Measurements from ENCODE around the gene DOK5. TPM values are rescaled to one million over a fixed set of nuclear protein-coding genes. Genes with fewer than 3 reads are reported as not detected.

DOK5 gene
- total and polyA plus RNA-seq, 9 donors: 0.24 to 38.3 (median 2.4) TPM; not detected in 1

GRCh38 chr20:54481442-54481841 is 6.0 kb downstream of the DOK5 start:
- H3K9me3 ChIP-seq: no peaks in the 10 kb centered on the region
- no peak for DNase-seq
- H3K36me3 ChIP-seq: no peaks in the 10 kb centered on the region
- 92 to 94% (median 94%) methylated on average over 4 of the region's 4 CpGs for WGBS, 3 donors
- intact Hi-C loops (cut with DNase I): no loop called here
- no peak overlapping the region for H3K27ac ChIP-seq
- no peaks in the 10 kb centered on the region for H3K27me3 ChIP-seq
- H3K4me3 ChIP-seq: no peak overlapping the region
- no peak for TF ChIP-seq EP300 (IDR thresholded peaks at IDR 0.05)
- H3K4me1 ChIP-seq (ENCODE audit: insufficient read depth): no peaks in the 10 kb centered on the region

- H3K9me3 ChIP-seq: no peaks in the 10 kb centered on the region
- DNase-seq: no peak
- TF ChIP-seq CTCF (IDR thresholded peaks at IDR 0.05): no peak
- no peak for TF ChIP-seq POLR2A (IDR thresholded peaks at IDR 0.05)
- no peak for TF ChIP-seq EP300 (IDR thresholded peaks at IDR 0.05)
- no peak overlapping the region for H3K27ac ChIP-seq
- 75 to 84% (median 80%) methylated on average over 8 of the region's 8 CpGs for whole genome bisulfite sequencing, 3 donors
- H3K4me3 ChIP-seq: no peak overlapping the region
- H3K4me1 ChIP-seq (ENCODE audit: insufficient read depth): no peaks in the 10 kb centered on the region
- H3K36me3 ChIP-seq: no peaks in the 10 kb centered on the region
- no peaks in the 10 kb centered on the region for H3K27me3 ChIP-seq
- intact Hi-C loops (cut with DNase I): no loop called here
Measured at GRCh38 chr20:54485631-54486030, 10.2 kb downstream of the DOK5 start.

- 90 to 92% (median 91%) methylated on average over 4 of the region's 4 CpGs for WGBS, 3 donors
- Histone ChIP-seq H3K36me3 (no peaks in the 10 kb centered on the region), H3K4me3 (no peak overlapping the region), H3K27me3 (no peaks in the 10 kb centered on the region), H3K4me1 (ENCODE audit: insufficient read depth) (no peaks in the 10 kb centered on the region), H3K9me3 (no peaks in the 10 kb centered on the region), H3K27ac (no peak overlapping the region)
- intact Hi-C loops (cut with DNase I): no loop called here
- no peak for TF ChIP-seq EP300 (IDR thresholded peaks at IDR 0.05)
- no peak for TF ChIP-seq POLR2A (IDR thresholded peaks at IDR 0.05)
- no peak for TF ChIP-seq CTCF (IDR thresholded peaks at IDR 0.05)
- DNase-seq: no peak
Measured at GRCh38 chr20:54486585-54486984, 11.2 kb downstream of the DOK5 start.

GRCh38 chr20:54488442-54488841 is 13.0 kb downstream of the DOK5 start:
- intact Hi-C loops (cut with DNase I): no loop called here
- no peaks in the 10 kb centered on the region for H3K27me3 ChIP-seq
- no peak overlapping the region for H3K4me3 ChIP-seq
- WGBS, 3 donors: 85 to 88% (median 87%) methylated on average over 2 of the region's 2 CpGs
- no peaks in the 10 kb centered on the region for H3K36me3 ChIP-seq
- no peak for DNase-seq
- no peaks in the 10 kb centered on the region for H3K4me1 ChIP-seq (ENCODE audit: insufficient read depth)
- H3K27ac ChIP-seq: no peak overlapping the region
- no peaks in the 10 kb centered on the region for H3K9me3 ChIP-seq
- TF ChIP-seq POLR2A (IDR thresholded peaks at IDR 0.05) (no peak), EP300 (IDR thresholded peaks at IDR 0.05) (no peak), CTCF (IDR thresholded peaks at IDR 0.05) (no peak)

GRCh38 chr20:54491506-54491905 is 16.1 kb downstream of the DOK5 start:
- Histone ChIP-seq H3K27ac (no peak overlapping the region), H3K4me3 (no peak overlapping the region), H3K36me3 (no peaks in the 10 kb centered on the region), H3K4me1 (ENCODE audit: insufficient read depth) (no peaks in the 10 kb centered on the region), H3K27me3 (no peaks in the 10 kb centered on the region), H3K9me3 (no peaks in the 10 kb centered on the region)
- no peak for DNase-seq
- 92 to 95% (median 93%) methylated on average over 7 of the region's 7 CpGs for WGBS, 3 donors
- intact Hi-C loops (cut with DNase I): no loop called here
- TF ChIP-seq EP300 (IDR thresholded peaks at IDR 0.05) (no peak), POLR2A (IDR thresholded peaks at IDR 0.05) (no peak), CTCF (IDR thresholded peaks at IDR 0.05) (no peak)

Measured in ovary (tissue), 9 donors.